Inferior parietal cortex (tissue), 1 donor: Measurements from ENCODE around the gene ZCCHC2.

Source experiments
- DNase-seq: peaks from one replicate; pipeline ENCODE4 v3.0.0-alpha.2; 2016; ENCODE audit errors: extremely low spot score

The ZCCHC2 gene

DNA sequence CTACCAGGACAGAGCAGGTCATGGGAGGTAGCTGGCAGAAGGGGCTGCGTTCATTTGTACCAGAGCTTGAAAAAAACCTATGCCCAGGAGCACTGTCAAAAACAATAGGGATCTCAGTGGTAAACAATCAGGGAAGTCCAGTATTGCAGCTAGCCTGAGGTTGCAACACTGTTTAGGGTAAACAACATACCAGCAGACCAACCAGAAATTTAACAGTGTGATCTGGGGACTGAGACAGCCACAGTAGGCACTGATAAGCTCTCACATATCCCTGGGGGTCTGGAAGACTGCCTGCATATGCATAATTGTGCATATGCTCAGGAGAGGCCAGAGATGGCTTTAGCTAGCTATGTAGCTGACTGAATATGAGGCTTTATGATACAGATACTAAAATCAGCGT, 12.0 kb upstream of the ZCCHC2 start:
- no peak for DNase-seq

- DNase-seq = no peak
Observed at GRCh38 chr18:62512532-62512931, 10.3 kb upstream of the ZCCHC2 start.

- DNase-seq = no peak
Observed at GRCh38 chr18:62512996-62513395, 9.8 kb upstream of the ZCCHC2 start.

DNA sequence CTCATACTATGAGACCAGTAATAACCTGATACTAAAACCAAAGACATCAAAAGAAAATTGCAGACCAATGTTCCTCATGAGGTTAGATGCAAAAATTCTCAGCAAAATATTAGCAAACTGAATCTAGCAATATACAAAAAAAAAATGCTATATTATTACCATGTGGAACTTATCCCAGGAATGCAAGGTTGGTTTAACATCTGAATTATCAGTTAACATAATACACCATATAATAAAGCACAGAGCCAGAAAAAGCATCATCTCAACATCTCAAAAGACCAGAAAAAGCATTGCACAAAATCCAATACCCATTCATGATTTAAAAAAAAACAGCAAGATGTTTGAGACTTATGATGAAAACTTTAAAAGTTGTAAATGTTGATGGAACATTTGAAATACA, 8.3 kb upstream of the ZCCHC2 start:
- DNase-seq = no peak

DNA sequence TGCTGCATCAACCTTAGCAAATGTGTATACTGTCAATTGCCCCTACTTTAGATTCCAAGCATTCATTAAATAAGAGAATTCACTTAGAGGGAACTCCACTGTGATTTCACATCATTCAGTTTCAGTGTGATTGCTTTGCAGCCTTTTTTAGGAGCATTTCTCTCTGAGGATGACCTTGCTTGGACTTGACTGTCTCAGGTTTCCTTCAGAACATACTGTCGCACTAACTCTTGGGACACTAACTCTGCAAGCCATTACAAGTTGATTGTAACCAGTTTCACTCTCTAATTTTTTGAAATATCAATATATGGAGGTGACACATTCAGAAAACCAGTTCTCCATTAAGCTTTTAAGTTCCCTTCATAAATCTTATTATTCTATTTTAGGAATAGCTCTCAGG, 6.6 kb upstream of the ZCCHC2 start:
- no peak for DNase-seq

DNA sequence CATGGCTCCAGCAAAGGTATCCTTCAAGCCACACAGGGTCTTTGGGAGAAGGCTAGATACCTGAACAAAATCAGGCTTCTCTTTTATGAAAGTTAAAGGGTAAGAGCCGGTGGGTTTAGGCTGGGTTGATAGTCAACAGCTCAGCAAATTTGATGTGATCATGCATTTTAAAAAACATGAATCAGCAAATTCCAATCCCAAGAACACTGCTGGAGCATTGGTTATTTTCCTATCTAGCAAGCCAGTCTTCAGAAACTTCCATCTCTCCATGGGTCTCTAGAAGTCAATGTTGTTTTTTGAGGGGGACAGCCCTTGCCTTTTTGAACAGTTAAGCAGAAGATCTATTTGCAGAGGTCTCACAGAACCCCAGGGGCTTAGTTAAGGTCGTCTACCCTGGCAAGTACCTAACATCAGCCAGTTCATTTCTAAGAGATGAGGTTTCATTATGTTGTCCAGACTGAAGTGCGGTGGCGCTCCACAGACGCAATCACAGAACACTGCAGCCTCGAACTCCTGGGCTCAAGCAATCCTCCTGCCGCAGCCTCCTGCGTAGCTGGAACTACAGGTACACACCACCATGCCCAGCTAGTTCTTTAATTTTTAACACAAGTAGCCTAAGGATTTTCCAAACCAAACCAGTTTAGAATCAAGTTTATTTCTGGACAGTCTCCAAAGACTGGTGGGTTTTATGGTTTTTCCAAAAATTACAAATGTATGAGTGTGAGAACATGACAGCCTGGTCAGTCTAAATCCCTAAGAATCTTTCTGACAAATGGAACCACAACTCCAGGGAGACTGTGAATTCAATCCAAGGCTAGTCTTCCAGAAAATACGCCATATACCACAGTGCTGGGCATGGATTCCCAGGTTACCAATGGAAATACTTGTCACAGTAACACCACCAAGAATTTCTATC, 4.1 kb upstream of the ZCCHC2 start:
- no peak for DNase-seq

DNA sequence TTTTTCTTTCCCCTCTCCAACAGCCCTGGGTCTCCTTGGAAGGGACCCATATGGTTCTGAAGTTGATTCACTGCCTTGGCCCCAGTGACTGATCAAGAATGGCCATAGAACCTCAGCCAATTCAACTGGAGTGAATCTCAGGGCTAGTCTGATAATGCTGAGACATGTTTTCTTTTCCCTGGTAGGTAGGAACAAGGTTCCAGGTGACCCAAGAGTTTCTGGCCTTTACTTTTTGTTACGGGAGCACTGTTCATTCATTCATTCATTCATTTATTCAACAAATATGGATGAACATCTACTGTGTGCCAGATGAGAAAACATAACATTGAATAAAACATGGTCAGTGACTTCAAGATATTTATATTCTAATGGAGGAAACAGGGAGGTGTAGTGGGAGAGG, 3.1 kb upstream of the ZCCHC2 start:
- DNase-seq = no peak

GRCh38 chr18:62521082-62521481, 1.7 kb upstream of the ZCCHC2 start:
- no peak for DNase-seq

DNA sequence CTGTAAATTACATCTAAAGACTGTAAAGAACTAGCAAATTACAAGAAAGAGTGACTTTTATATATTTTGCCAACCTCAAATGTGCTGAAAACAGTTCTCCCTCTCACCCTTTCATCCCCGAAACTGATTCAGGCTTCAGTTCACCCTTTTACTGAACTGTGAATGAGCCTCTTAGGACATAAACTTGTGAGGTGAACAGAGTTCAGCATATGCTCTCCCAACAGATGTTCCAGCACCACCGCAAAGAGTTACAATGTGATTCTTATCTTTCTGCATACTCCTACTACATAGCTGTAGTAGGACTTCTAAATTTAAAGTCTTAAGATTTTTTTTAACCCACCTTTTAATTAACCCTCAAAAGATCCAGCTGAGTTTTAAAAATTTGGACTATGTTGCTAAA, 1.2 kb upstream of the ZCCHC2 start:
- DNase-seq = no peak

DNA sequence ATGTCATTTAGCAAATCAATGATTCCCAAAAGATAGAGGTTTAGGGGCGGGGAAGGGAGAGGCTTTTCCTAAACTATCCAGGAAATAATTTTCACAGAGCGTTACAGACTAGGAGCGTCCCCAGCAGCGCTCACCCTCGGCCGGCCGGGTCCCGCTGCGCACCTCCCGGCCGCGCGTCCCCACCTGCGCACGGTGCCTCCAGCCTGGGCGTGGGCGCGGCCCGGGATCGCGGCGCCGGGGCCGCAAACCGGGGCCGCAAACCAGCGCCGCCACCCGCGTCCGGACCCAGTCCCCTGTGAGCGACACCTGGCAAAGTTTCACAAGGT, 684 bp upstream of the ZCCHC2 start:
- no peak for DNase-seq

GRCh38 chr18:62523255-62523588, 397 bp downstream of the ZCCHC2 start:
- no peak for DNase-seq

- no peak for DNase-seq
Observed at GRCh38 chr18:62523631-62524439, 1.0 kb downstream of the ZCCHC2 start.

- peak; percentile 52 for DNase-seq
Observed at GRCh38 chr18:62524440-62525200, 1.8 kb downstream of the ZCCHC2 start.

DNA sequence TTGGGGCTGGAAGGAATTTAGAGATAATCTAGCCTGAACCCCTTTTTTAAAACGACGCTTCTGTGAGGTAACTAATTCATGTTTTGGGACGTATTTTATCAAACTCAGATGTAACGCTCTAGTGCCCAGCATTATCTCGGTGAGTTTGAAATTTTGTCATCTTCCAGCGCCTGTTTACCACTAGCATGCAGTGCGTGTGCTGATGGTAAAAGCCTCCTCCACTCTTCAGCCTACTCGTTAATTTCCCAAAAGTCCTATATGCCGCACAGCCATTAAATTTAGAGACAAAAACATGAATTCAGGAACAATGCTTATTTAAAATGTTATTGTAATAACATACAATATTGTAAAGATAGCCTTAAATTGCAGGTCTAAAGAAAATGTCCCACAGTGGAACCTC, 2.8 kb downstream of the ZCCHC2 start:
- DNase-seq = peak; percentile 48

DNA sequence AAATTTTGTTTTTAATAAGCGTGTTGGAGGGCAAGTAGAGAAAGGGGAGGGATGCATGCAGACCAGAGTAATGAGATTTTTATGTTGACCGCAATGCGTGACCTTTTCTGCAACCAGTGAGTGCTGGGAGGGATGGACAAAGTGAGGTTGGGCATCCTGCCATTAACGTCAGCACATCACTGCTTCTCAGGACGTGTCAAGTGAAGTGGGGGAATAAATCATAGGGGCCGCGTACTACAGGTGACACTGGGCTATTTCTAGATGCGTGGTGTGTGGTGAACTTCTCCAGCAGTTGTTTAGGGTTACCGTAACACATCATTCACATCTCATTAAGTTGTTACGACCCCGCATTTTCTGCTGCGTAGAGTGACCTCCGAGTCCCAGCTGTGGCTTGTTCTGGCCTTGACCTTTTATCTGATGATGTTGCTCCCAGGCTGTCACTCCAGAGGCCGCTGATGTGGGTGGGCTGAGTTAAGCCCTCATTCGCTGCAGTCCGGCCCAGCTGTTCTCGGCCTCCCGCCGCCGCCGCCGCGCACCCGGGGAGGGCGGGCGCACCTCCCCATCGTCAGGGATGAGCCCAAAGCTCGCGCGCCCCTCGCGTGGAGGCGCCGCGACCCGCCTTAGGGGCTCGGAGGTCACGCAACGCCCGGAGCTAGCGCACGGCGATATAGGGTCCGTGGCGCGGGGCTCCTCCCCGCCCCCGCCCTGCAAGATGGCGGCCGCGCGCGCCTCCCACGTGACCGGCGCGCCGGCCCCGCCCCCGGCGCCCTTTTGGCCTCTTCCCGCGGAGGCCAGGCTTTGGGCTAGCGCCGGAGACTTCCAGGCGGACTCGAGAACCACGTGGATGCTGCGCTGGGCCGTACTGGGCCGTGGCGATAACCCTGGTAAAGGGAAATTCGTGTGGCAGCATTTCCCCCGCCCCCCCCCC, 3.5 kb downstream of the ZCCHC2 start:
- peak; percentile 68 for DNase-seq

DNA sequence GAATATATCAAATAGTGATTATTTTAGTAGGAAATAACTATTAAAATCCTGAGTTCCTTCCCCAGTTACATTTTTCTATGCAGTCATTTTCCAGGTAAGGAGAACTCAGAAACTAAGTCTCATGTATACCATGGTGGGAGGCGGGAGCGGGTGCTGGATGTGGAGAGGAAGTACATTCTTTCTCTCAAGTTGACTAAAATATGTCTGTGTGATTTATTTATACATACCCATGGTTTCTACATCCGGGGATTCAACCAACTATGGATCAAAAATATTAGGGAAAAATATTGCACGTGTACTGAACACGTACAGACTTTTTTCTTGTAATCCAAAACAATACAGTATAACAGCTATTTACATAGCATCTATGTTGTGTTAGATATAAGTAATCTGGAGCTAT, 6.8 kb downstream of the ZCCHC2 start:
- no peak for DNase-seq

- DNase-seq = no peak
Observed at GRCh38 chr18:62531078-62531477, 8.3 kb downstream of the ZCCHC2 start.

- no peak for DNase-seq
Observed at GRCh38 chr18:62531931-62532330, 9.1 kb downstream of the ZCCHC2 start.

DNA sequence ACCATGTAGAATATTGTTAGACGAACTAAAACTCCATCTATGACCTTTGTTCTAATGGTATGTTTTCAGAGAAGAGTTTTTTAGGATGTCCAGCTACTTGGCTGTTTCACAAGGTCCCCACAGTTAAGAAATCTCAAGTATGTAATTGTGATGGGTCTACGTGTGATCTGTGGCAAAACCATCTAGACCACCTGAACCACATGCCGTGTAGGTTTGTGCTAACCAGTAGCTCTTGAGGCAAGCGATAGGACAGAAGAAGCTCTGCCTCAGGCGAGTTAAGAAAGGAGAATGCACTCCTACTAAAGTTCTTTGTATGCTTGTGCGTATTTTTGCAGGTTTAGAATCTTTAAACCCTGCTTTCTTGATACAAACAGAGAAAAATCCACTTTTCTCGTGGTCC, 13.2 kb downstream of the ZCCHC2 start:
- DNase-seq = no peak

DNA sequence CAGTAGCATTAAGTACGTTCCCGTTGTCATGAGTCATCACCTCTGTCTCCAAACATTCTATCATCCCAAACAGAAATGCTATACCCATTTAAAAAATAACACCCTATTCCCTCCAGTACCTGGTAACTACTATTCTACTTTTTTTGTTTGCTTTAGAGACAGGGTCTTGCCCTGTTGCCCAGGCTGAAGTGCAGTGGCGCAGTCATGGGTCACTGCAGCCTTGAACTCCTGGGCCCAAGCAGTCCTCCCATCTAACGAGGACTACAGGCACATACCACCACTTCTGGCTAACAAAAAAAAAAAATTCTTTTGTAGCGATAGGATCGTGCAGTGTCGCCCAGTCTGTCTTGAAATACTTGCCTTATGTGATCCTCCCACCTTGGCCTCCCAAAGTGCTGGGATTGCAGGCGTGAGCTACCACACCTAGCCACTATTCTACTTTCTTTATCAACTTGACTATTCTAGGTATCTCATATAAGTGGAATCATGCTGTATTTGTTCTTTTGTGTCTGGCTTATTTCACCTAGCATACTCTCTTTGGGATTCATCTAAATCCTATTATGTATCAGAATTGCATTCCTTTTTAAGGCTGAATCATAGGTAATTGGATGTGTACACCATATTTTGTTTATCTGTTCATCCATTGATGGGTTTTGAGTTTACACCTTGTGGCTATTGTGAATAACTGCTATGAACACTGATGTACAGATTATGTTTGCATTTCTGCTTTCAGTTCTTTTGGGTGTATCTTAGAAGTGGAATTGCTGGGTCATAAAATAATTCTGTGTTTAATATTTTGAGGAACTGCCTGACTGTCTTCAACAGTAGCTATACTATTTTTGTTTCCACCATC, 14.4 kb downstream of the ZCCHC2 start:
- no peak for DNase-seq
